GM18505 (cell line): ENCODE results near the gene COL16A1.

Experiments
- ATAC-seq: cut with Tn5 transposase; IDR thresholded peaks from one replicate; pipeline ENCODE4 v1.9.1; 2021; ENCODE audit not compliant: unreplicated experiment
- POLR2A ChIP-seq: IDR thresholded peaks from 4 replicates; pipeline ENCODE4 v1.6.1; 2011; ENCODE audit warnings: borderline replicate concordance; ENCODE audit not compliant: insufficient read depth, insufficient read length; ENCODE audit errors: extremely low read depth

Gene COL16A1

GRCh38 chr1:31653717-31654473, 49.9 kb downstream of the COL16A1 start:
- no peak for TF ChIP-seq POLR2A
- no peak for ATAC-seq

DNA sequence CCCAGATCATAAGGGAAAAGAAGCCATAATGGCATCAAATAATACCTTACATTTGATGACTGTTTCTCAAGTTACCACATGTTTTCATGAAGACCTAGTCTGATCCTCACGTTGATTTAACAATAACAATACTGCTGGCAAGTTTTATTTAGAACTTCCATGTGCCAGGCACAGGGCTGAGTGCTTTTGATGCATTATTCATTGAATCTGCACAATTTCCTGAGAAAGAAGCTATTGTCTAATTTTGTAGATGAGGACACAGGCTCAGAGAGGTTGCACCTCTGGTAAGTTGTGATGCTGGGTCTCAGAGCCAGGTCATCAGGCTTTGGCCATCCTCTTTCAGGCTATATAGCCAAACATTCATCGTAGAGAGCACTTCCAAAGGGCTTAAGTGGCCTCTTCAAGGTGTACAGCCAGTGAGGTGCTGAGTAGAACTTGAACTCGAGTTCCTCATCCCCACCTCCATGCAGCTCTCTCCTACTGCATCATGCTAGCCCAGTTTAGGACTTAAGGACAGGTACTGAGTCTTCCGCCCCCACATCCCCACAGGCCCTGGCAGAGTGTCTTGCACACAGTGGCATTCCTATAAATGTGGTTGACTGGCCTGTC, 50.8 kb downstream of the COL16A1 start:
- no peak for ATAC-seq
- no peak for TF ChIP-seq POLR2A

- TF ChIP-seq POLR2A = no peak
- ATAC-seq = no peak
Observed at GRCh38 chr1:31651766-31652165, 52.1 kb downstream of the COL16A1 start.

GRCh38 chr1:31651089-31651420, 52.8 kb downstream of the COL16A1 start:
- TF ChIP-seq POLR2A = no peak
- no peak for ATAC-seq

DNA sequence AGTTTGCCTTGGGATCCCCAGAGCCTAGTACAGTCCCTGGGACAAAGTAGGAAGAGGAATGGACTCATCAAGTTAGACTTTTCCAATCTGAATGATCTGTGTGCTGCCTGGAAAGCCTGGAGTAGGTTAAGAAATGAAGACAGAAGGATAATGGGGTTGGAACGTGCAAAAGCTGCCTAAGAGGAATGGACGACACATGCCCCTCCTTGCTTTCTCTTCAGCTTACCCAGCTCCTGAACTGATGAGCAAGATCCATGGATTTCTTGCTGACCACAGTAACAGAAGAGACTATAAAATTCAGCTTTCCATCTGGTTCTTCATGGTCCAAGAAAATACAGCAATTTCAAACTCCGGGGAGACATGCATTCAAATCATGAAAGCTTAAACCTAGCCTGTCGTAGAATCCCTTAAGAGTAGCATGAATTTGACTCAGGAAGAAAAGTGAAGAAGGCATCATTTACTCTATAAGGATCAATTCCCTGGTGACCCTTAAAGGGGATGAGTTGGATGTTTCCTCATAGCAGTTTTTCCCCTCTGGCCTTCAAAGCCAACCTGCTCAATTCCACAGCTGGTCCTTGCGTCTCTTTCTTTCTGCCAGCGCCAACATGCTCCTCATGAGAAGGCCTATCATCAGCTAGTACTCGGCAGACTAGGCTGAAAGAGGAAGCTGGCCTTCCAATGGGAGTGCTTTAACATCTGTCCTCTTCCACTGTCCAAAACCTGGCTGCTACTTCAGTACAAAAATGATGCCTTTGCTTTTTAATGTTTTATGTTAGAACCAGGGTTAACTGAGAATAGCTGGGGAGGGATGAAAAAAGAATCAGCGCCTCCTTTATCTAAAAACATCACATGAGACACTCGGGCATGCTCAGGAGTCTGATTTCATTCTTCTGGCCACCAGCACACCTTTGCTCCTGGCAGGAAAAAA, 53.4 kb downstream of the COL16A1 start:
- TF ChIP-seq POLR2A = no peak
- no peak for ATAC-seq

GRCh38 chr1:31648641-31649357, 55.0 kb downstream of the COL16A1 start:
- TF ChIP-seq POLR2A = no peak
- ATAC-seq = no peak

DNA sequence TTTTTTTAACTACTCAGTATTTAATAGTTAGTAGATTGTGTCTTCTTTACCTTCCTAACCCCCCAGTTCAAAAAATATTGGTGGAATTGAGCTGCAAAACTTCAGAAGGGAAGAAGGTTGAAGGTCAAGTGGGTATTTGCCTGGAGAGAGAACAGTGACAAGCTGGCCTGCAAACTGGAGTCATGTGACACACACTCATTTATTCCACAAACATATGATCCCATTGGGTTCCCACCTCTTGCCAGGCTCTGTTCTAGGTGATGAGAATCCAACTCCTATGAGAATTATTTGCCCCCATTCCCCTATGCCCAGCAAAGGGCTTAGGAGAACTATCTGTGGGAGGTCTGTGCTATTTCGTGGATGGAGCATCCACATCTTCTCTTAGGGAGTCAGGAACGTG, 55.6 kb downstream of the COL16A1 start:
- no peak for ATAC-seq
- no peak for TF ChIP-seq POLR2A

- no peak for TF ChIP-seq POLR2A
- no peak for ATAC-seq
Observed at GRCh38 chr1:31647106-31647505, 56.7 kb downstream of the COL16A1 start.

DNA sequence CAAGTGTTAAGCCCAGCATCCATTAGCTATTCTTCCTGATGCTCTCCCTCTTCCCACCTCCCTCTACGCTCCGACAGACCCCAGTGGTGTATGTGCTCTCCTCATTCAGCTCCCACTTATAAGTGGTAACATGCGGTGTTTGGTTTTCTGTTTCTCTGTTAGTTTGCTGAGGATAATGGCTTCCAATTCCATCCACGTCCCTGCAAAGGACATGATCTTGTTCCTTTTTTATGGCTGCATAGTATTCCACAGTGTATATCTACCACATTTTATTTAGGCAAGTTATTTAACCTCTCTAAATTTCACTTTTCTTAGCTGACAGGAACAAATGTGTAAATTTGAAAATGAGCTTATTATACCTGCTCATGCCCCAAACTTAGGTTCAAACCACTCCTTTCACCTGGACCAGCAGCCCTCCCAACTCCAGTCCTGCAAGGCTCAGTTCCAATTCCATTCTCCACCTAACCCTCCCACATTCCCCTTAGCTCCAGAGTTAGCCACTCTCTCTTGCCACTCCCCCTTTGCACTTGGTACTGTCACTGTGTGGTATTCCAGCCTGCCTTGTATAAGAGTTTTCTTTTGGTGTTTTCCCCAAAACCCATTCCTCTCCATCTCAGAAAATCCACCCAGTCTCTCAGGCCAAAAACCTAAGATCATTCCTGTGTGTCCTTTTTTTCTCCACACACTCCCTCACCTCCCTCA, 57.4 kb downstream of the COL16A1 start:
- TF ChIP-seq POLR2A = no peak
- no peak for ATAC-seq

- ATAC-seq = no peak
- no peak for TF ChIP-seq POLR2A
Observed at GRCh38 chr1:31645274-31645568, 58.6 kb downstream of the COL16A1 start.

- peak; percentile 89 for ATAC-seq
- TF ChIP-seq POLR2A = peak; percentile 60
Observed at GRCh38 chr1:31644560-31645273, 59.1 kb downstream of the COL16A1 start, which contains the start of gene PEF1. PEF1 (minus strand) TSS chr1:31644876; CDS start chr1:31644864, 12 bp downstream.

DNA sequence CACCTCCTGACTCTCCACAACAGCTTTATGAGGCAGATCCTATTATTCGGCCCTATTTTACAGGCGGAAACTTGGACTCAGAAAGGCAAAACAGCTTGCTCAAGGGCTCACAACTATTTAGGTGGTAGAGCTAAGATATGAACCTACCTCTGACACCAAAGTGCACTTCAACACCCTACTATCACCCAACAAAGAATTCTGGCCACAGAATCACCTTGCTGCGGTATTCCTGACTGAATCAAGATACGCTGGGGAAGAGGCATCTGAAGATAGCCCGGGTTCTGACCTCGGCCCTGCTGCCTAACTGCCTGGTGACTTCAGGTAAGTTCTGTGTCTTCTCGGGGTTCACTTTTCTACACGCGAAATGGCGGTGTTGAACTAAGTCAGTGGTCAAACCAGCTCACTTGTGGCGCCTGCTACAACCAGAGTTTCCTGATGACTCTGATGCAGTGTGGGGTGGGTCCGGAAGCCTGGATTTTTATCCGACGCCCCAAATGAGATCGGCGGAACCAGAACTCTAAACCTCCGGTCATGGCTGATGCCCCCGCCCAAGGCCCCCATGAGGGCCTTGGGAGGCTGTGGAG, 59.7 kb downstream of the COL16A1 start:
- no peak for ATAC-seq
- TF ChIP-seq POLR2A = peak; percentile 60

- no peak for ATAC-seq
- TF ChIP-seq POLR2A = no peak
Observed at GRCh38 chr1:31642897-31643296, 60.9 kb downstream of the COL16A1 start.
